ENCODE data around the gene NR3C1.

DNA sequence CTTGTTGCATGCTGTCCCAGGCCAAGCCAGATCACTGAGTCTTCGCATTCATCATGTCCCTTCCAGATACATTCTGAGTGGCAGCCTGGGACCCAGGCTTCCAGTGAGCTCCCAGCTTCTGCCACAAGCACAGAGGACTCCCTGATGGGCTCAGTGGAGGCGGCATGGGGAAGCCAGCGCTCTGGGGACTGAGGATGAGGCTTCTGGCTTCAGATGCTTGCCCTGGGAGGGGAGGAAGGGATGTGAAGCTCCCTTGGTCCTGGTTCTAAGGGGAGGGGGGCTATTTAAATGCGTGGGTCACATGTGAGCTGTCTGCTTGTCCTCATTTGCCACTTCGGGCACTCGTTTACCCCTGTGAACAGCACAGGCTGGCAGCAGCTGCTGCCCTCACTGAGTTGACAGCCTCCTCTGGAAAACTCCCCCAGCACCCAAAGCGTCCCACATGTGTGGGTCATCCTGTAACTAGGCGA, 174.0 kb downstream of the NR3C1 start:
- TF ChIP-seq, protein P1, sequence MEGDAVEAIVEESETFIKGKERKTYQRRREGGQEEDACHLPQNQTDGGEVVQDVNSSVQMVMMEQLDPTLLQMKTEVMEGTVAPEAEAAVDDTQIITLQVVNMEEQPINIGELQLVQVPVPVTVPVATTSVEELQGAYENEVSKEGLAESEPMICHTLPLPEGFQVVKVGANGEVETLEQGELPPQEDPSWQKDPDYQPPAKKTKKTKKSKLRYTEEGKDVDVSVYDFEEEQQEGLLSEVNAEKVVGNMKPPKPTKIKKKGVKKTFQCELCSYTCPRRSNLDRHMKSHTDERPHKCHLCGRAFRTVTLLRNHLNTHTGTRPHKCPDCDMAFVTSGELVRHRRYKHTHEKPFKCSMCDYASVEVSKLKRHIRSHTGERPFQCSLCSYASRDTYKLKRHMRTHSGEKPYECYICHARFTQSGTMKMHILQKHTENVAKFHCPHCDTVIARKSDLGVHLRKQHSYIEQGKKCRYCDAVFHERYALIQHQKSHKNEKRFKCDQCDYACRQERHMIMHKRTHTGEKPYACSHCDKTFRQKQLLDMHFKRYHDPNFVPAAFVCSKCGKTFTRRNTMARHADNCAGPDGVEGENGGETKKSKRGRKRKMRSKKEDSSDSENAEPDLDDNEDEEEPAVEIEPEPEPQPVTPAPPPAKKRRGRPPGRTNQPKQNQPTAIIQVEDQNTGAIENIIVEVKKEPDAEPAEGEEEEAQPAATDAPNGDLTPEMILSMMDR (IDR thresholded peaks at IDR 0.05) = no peak
- TF ChIP-seq POLR2A (IDR thresholded peaks at IDR 0.05) = no peak
